Natural killer cell (primary cell): Measurements from ENCODE around the gene FOXP1. TPM values are rescaled to one million over a fixed set of nuclear protein-coding genes. Genes with fewer than 3 reads are reported as not detected.

ENCODE experiments used
- ATAC-seq, 3 donors: fragments of 150-1000 bp in 2 of 3; fragments of 200-7000 bp in 1 of 3; cut with Tn5 transposase; 1 replicate in 1 of 3; 2 replicates in 2 of 3; pipeline ENCODE4 v1.10.0; 2021; ENCODE audit warnings: mild to moderate bottlenecking in 2 of 3, moderate library complexity in 2 of 3
- DNase-seq, 2 donors: peaks; one replicate each; pipeline versions ENCODE4 v3.0.0 to v3.0.0-alpha.2; 2013 to 2021; ENCODE audit warnings: mixed read lengths in 1 of 2
- H3K27ac ChIP-seq: one replicate; pipeline ENCODE4 v1.5.1; 2013; ENCODE audit warnings: mild to moderate bottlenecking, low read length
- H3K27me3 ChIP-seq: one replicate; pipeline ENCODE4 v1.6.1; 2013; ENCODE audit warnings: low read length; ENCODE audit not compliant: control insufficient read depth, insufficient read depth
- H3K36me3 ChIP-seq: one replicate; pipeline ENCODE4 v1.6.1; 2013; ENCODE audit warnings: low read length; ENCODE audit not compliant: control insufficient read depth, insufficient read depth
- H3K4me1 ChIP-seq: one replicate; pipeline ENCODE4 v1.6.1; 2013; ENCODE audit warnings: low read length; ENCODE audit not compliant: control insufficient read depth, insufficient read depth
- H3K4me3 ChIP-seq: one replicate; pipeline ENCODE4 v1.5.1; 2013; ENCODE audit warnings: low read length
- H3K9me3 ChIP-seq: one replicate; pipeline ENCODE4 v1.6.1; 2013; ENCODE audit warnings: low read length; ENCODE audit not compliant: control insufficient read depth, insufficient read depth
- H3K27ac Mint-ChIP-seq, 2 donors: one replicate each; pipeline ENCODE4 v1.8.0; 2022; ENCODE audit warnings: mild to moderate bottlenecking in 2 of 2, mixed read lengths in 2 of 2, moderate library complexity in 1 of 2
- H3K27me3 Mint-ChIP-seq, 2 donors: one replicate each; pipeline ENCODE4 v1.8.0; 2022; ENCODE audit warnings: low read depth in 2 of 2, mixed read lengths in 2 of 2
- H3K36me3 Mint-ChIP-seq: one replicate; pipeline ENCODE4 v1.8.0; 2022; ENCODE audit warnings: mixed read lengths
- H3K4me1 Mint-ChIP-seq, 2 donors: one replicate each; pipeline ENCODE4 v1.8.0; 2022; ENCODE audit warnings: mixed read lengths in 2 of 2
- H3K4me3 Mint-ChIP-seq: one replicate; pipeline ENCODE4 v1.8.0; 2022; ENCODE audit warnings: mild to moderate bottlenecking, moderate library complexity, mixed read lengths
- H3K9me3 Mint-ChIP-seq, 2 donors: one replicate each; pipeline ENCODE4 v1.8.0; 2022; ENCODE audit warnings: mixed read lengths in 2 of 2
- CTCF ChIP-seq: fragments of 200-600 bp; IDR thresholded peaks from one replicate; pipeline ENCODE4 v1.8.0; 2022; ENCODE audit warnings: antibody characterized with exemption
- WGBS: methylation state at CpG from one replicate; pipeline ENCODE4 v1.1.7; 2013; ENCODE audit warnings: missing lambda C conversion rate; ENCODE audit not compliant: insufficient coverage; 5-methylcytosine and 5-hydroxymethylcytosine counted together
- intact Hi-C: fragments of 100-400 bp; cut with micrococcal nuclease; formaldehyde crosslinking; loops from one replicate; pipeline ENCODE4 v1.14.2; 2022
- total RNA-seq, 4 donors: library from RNA; stranded (reverse); fragments of 120-200 nt in 1 of 4; gene quantifications; one replicate each; pipeline versions ENCODE4 v1.2.3 to v1.2.4, GENCODE V29; 2013 to 2022

The FOXP1 gene
- total RNA-seq, 3 donors from 2014 or later (not counting 1 experiment from before 2014, with no cell fraction given) = 166 to 185 (median 166) TPM

- no peak for ATAC-seq
- H3K27me3 ChIP-seq = no peaks in the 10 kb centered on the region
- Mint-ChIP-seq H3K4me3 (no peak overlapping the region), H3K27ac (no peak overlapping the region), H3K36me3 (no peaks in the 10 kb centered on the region), H3K9me3 (no peaks in the 10 kb centered on the region), H3K27me3 (no peaks in the 10 kb centered on the region), H3K4me1 (no peaks in the 10 kb centered on the region)
- no peaks in the 10 kb centered on the region for H3K36me3 ChIP-seq
- intact Hi-C loops = no loop called here
- no peak for TF ChIP-seq CTCF
- no peak overlapping the region for H3K27ac ChIP-seq
- H3K4me3 ChIP-seq = no peak overlapping the region
- H3K4me1 ChIP-seq = peaks cover 7% of the 10 kb centered on the region
- no peaks in the 10 kb centered on the region for H3K9me3 ChIP-seq
- DNase-seq = no peak
Measured at GRCh38 chr3:71518089-71518488, 65.4 kb downstream of the FOXP1 start.

- Histone ChIP-seq H3K9me3 (no peaks in the 10 kb centered on the region), H3K4me1 (peaks cover 12% of the 10 kb centered on the region), H3K36me3 (no peaks in the 10 kb centered on the region), H3K27ac (no peak overlapping the region), H3K27me3 (no peaks in the 10 kb centered on the region), H3K4me3 (no peak overlapping the region)
- ATAC-seq (no peak), DNase-seq (no peak)
- Mint-ChIP-seq H3K27ac (no peak overlapping the region), H3K36me3 (no peaks in the 10 kb centered on the region), H3K4me1 (peaks cover 0 to 2% of the 10 kb centered on the region in 2 donors), H3K9me3 (no peaks in the 10 kb centered on the region), H3K4me3 (no peak overlapping the region), H3K27me3 (no peaks in the 10 kb centered on the region)
- intact Hi-C loops = no loop called here
- 84% methylated on average over 3 of the region's 3 CpGs for WGBS
- TF ChIP-seq CTCF = no peak
Measured at GRCh38 chr3:71517271-71517791, 66.2 kb downstream of the FOXP1 start.

- Histone ChIP-seq H3K9me3 (no peaks in the 10 kb centered on the region), H3K27ac (no peak overlapping the region), H3K4me1 (peaks cover 18% of the 10 kb centered on the region), H3K4me3 (no peak overlapping the region), H3K27me3 (no peaks in the 10 kb centered on the region), H3K36me3 (no peaks in the 10 kb centered on the region)
- intact Hi-C loops = no loop called here
- H3K4me1 Mint-ChIP-seq = peaks cover 0 to 15% of the 10 kb centered on the region in 2 donors
- no peak for TF ChIP-seq CTCF
- WGBS = 85% methylated on average over 10 of the region's 11 CpGs
- H3K36me3 Mint-ChIP-seq = no peaks in the 10 kb centered on the region
- DNase-seq (no peak), ATAC-seq (no peak)
- H3K9me3 Mint-ChIP-seq = no peaks in the 10 kb centered on the region
- H3K27ac Mint-ChIP-seq = no peak overlapping the region
- H3K27me3 Mint-ChIP-seq = no peaks in the 10 kb centered on the region
- no peak overlapping the region for H3K4me3 Mint-ChIP-seq
Measured at GRCh38 chr3:71515636-71516365, 67.7 kb downstream of the FOXP1 start.
